Muscle of arm (tissue), 12 donors: Measurements from ENCODE around the gene DSCAML1. TPM values are rescaled to one million over a fixed set of nuclear protein-coding genes. Genes with fewer than 3 reads are reported as not detected.

ENCODE experiments used
- DNase-seq: peaks from one replicate; pipeline ENCODE4 v3.0.0-alpha.2; 2013
- polyA plus RNA-seq, 12 donors: library from polyadenylated mRNA; unstranded; fragments of 120-200 nt; gene quantifications; one replicate each; pipeline ENCODE4 v1.2.1, GENCODE V29; 2013; ENCODE audit not compliant: insufficient read length in 12 of 12

The DSCAML1 gene
- polyA plus RNA-seq, 12 donors = 0.27 to 2.4 (median 0.68) TPM; not detected in 2

DNA sequence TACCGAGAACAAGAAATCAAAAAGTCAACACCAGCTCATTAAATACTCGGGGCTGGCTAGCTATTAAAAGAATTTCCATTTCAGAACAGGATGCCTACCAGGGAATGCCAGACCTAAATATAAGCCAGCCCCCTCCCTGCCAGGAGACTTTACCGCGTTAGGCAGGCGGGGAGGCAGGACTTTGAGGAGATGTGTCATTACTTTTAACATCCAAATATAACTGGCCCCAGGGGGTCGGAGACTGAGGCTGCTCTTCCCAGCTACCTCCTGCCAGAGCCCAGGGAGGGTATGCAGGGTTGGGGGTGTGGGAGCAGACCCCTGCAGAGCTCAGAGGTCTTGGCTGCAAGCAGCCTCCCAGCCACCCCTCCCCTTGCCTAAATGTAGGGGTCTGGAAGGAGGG is 183.5 kb downstream of the DSCAML1 start:
- DNase-seq = no peak

DNA sequence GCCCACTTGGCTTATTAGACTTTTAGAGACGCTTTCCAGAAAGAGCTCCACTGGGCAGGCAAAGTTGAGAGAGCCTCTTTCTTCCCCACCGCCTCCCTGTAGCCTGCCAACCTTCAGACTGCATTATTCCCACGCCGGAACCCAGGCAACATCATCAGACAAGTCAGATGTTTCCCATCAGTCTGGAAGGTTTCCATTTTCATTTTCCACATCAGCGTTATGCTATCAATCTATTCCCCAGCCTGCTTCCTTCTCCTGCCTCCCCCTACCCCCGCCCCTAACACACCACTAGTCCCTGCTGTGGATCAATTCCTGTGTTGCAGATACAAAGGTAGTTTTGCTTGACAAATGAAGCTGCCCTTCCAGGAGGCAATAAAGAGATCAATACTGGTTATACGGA is 184.8 kb downstream of the DSCAML1 start:
- DNase-seq = peak; percentile 45

DNA sequence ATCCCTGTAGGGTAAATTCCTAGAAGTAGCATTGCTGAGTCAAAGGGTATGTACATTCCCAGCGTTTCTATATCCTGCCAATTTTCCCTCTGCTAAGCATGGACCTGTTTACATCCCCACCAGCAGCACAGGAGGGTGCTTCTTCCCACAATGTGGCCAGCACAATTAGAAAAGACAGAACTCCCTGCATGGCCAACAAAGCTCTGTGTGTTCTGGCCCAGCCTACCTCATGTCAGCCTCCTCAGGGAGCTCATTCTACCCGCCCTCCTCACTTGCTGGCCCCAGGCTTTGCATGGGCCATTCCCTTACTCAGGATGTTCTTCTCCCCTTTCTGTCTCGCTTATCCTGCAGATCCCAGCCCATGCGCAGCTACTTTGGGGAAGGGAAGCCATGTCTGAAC is 186.1 kb downstream of the DSCAML1 start:
- DNase-seq = no peak

DNA sequence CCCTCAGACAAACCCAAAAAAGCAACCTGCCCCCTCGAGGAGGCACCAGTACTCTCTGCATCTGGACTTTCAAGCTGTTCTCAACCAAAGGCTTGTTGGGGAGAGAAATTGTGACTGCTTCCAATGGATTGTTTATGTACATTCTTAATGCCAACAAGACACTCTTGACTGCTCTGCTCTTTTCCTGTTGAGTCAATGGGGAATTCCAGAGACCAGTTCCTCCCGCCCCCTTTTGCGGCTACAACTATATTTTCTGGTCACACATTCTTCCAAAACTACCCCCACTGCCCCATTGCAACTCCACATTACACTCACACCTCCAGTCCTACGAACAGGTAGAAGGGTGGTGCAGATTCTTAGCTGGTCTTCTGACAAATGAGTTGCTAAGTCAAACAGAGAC is 187.0 kb downstream of the DSCAML1 start:
- no peak for DNase-seq

DNA sequence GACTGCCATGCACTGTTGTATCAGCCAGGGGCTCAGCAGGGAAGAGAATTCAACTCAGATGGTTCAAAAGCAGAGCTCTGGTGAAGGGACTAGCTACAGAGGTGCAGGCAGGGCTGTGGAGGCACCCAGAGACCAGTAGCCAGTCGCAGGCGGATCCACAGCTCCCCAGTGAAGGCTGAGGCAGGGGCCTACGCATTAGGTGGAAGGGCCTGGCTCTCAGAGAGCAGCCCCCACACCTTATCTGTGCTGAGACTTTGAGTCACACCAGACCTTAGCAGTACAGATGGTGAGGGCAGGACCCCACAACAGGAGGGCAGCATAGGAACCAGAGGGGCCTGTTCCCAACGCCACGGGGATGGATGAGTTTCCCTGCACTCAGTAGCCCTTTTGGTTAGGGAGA is 189.6 kb downstream of the DSCAML1 start:
- no peak for DNase-seq

DNA sequence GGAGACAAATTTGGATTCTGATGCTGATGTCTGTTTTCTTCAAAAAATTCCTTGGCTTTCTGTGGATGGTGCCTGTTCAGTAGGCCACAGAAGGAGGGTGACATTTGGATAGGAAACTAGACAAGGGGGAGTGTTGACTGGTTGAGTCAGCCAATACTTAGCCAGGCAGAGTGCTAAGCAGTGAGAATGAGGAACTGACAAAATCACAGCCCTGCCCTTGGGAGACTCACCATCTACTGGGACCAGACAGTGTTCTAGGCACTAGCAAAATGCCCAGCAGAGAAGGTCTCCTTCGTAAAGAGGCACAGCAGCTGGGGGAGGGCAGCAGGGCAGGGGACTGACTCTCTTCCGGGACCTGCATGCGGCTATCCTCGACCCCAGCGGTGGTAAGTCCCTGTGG is 190.2 kb downstream of the DSCAML1 start:
- no peak for DNase-seq

DNA sequence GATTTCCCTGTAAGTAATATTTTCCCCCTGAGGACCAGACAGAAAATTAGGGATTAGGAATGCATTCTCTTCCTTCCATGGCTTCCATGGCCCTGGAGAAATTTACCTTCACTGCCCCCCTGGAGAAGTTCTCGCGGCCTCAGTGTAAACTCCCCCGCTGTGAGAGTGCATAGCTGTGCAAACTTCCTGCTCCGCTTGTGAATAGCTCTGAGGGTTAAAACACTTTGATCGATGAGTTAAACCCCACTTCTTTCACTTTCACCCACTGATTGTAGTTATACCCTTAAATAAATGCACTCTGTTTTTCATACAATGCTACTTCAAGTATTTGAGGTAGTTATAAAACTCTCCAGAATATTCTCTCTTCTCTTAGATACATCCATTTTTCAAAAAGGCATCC is 190.8 kb downstream of the DSCAML1 start:
- DNase-seq = no peak

DNA sequence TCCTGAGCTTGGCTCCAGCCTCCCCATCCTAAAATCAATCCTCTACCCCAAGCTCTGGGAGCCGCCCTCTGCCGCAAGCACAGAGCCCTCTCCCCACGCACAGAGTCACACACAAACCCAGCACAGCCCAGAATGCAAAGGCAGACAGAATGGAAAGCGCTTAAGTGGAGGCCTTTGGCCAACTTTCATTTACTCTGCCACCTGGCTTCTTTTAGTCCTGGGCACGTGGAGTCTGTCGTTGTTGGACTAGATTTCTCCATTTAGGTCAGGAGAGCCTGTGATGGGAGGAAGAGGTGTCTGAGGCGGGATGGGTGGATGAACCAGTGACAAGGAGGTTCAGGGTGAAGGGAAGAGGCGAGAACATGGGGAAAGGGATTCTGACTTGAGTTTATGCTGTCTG is 191.7 kb downstream of the DSCAML1 start:
- DNase-seq = no peak

DNA sequence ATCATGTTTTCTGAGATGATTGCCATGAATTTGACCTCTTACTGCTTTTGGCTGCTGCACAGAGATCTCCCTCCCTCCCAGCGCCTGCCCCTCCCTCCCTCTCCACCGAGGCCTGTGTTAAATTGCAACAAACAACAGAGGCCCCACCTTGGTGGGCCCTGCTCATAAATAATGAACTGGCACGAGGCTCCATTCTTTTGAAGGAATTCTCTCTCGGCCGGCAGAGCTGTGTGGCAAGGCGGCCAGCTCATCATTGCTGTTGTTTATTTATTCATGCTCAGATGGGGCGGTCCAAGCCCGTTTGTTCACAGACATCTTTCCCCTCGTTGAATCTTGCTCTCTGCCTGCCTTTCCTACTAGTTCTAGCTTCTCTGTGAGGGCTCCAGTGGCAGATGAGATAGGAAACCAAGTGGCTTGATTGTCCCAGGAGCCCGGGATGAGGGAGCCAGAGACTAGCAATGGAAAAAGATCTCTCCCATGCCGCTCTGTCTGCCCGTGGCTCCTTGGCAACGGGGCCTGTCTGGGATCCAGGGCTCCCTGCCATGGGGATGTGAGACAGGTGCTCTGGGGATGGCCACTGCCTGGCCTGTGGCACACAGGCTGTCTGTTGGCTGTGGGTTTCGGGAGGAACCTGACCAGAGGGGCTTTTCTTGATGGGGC is 192.6 kb downstream of the DSCAML1 start:
- no peak for DNase-seq

DNA sequence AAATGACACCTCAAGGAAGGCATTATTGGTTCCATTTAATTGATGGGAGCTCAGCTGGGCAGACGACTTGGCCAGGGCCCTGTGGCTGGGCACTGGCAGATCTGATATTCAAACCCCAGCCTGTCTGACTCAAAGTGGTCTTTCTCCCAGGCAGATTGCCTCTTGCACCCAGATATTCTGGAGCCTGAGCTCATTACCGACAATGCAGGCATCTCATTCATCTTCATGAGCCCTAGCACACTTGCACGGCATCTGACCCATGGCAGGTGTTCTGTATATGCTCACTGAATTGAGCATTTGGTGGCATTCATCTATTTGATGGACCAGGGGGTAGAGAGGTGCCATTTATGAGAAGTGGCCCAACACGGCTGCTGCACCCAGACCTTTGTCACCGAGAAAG is 193.1 kb downstream of the DSCAML1 start:
- DNase-seq = no peak

DNA sequence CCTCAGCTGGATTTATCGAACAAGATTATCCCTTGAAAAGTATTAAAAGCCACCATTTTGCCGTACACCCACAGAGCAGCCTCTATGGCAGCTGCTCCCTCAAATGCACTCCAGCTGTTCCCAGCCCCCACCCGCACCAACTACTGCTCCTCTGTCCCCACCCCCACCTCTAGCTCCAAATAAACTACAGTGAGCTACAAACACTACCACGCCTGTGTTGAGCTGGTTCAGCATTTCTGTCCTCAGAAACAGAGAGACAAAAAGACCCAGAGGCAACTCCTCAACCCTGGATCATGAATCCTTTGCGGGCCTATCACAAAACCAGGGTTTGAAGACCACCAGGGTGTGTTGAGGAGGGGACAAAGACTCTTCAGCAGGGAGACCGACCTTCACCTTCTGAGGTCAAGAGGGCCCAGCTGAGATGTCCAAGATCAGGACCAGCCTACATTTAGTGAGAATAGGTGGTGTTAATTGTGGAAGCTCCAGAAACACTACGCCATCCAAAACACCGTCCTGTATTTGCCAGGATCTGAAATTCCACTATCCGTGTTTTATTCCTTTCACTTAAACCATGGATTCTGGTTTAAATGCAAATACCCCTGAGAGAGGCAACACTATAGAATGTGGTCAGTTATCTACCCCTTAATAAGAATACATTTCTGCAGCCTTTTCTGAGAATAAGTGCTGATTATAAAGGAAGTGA is 195.9 kb downstream of the DSCAML1 start:
- DNase-seq = no peak

DNA sequence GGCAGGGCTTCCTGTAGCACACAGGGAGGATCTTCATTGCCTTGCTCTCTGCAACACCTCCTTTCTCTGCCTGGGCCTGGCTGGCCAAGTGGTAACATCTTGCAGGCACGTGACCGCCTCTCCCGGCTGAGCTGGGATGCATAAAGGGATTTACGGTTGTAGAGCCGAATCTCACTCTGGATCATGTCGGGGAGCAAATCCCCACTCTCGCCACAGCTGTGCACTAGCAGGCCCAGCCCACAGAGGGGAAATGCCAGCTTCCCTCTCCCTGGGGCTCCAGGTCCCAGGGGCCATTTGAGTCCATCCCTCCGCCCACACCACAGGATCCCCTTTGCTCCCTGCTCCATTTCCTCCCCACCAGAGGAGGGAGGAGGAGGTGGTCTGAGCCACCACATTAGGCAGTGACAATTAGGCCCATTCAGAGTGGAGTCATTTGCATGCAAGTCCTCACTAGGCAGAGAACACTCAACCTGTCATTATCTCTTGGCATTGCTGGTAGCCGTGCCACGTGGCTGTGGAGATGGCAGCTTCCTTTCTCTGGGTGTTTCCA is 196.7 kb downstream of the DSCAML1 start:
- DNase-seq = no peak

DNA sequence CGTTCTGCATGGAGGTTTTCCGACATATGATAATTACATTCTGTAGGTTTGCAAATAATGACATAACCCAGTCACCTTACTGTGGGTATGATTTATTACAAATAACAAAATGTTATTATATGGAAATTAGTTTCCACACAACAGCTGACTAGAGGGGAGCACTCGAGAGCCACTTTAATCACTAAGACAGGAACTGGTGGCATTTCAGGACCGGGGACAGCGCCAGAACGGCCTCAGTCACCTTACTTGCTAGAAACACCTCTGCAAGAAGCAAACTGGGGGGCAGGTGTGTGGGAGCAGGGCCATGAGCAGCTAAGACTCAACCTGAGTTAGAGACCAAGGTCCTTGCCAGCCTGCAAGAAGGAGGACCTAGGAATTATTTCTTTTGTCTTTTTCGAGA is 199.9 kb downstream of the DSCAML1 start:
- peak; percentile 46 for DNase-seq

DNA sequence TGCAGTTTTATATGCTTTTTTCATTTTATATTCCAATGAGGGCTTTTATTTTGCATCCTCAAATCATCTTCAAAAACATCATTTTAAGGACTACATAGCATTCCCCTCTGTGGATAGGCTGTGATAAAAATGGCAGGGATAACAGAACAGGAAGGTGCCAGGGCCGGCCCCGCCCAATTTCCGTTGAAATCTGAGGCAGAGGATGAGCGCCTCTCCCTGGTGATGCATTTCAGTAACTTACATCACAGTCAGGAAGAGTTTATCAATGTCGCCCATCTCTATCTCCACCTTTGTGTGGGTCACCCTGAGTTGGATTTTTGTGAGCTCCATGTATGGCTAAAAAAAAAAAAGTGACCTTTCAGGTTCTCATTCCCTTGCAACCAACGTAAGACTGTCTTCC is 201.6 kb downstream of the DSCAML1 start:
- no peak for DNase-seq

DNA sequence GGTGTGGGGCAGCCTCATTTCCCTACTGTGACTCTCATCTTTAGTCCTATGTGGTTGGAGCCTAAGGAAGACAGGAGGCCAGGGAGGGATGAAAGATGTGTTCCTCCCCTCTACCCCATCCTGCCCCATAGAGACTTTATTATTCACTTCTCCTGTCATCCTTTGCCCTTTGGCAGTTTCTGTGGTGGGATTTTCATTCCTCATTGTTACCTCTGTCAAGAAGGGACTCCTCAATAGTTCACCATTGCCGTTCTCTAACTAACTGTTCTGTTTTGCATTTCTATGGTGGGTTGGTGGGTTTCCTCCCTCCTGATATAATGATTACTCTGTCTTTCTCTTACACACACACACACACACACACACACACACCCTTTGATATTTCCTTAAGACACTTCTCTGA is 202.3 kb downstream of the DSCAML1 start:
- DNase-seq = no peak

DNA sequence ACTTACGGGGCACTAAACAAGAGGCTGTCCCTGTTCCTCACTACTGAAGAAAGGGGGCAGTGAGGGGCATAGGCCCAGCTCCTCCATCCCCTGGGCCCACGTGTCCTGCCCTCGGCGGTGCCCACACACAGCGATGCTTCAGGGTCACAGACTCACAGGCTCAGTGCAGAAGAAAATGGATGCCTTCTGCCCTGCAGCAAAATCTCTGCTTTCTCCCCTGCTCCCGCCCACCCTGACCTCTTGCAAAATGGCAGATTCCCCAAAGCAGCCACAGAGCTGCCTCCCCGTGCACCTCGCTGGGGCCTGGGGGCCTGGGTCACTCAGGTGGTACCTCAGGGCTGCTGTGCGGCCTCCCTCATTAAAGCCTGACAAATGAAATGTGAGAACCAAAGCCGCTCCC is 204.0 kb downstream of the DSCAML1 start:
- DNase-seq = no peak

DNA sequence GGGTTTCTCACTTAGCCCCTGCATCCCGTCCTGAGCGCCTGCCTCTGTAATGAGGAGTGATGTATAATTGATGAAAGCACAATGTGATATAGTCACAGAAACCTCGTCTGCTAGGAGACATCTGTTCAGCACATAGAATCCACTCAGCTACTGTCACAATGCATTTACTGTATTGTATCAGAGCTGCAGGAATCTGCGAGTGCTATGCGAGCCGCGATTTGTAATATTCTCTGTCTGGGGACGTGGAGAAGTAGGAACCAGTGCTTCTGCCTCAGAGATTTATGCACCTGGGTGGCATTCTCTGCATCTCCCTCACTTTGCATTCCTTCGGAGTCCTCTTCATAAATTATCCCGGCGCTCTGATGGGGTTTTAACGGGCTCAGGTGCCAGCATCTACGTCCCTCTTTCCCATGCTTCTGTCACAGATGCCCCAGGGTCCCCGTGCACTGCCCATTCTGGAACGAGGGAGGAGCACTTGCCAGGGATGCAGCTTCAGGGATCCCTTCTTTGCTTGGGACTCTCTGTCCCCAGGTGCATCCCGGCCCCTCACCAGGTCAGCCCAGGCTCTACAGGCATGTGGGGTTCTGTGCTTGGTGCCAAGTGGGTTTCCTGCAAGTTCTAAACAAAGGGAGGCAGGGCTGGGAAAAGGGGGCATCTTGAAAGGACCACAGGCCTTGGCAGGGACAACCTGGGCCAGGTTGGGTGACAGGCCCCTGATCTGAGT is 205.5 kb downstream of the DSCAML1 start:
- DNase-seq = no peak

DNA sequence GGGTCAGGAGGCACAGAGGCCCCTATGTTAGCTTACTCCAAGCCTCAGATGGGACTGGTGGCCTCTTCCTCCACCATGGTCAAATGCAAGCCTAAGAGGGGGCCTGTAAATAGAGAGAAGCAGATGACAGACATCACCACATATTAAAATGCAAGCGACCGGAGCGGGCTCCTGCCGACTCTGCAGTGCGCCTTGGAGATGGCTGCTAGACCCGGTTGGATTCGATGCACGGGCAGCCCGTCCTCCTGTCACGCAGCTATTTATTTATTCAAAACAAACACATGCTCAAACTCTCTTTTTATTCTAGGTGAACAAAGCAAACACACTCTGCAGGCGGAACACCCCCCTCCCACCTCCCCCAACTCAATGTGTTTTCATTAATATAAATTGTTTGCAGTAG is 208.0 kb downstream of the DSCAML1 start:
- DNase-seq = no peak

DNA sequence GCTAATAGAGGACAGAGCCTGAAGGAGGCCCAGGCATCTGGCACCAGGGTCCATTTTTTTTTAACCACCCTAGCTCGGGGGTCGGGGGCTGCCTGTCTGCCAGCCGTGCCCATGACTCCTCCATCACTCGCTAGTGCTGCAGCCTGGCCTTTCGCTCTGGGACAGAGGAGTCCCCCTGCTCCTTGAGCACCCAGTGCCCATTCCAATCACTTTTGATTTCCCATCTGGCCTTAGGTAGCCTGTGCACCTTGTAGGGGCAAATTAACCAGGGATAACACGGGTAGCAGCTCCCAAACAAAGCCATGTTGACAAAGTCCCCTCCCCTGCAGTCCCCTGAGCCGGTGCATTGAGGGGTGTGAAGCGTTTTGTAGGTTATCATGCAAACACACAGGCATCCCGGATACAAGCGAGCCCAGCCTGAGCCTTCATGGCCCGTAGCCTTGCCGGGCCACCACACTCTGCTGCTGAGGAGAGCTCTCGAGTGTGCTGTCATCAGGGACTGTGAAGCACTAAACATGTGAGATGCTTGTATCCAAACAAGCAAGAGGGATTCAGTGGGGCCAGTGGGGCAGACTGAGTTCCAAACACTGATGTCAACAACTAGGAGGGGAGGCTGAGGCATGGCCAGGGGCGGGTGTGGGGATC is 208.7 kb downstream of the DSCAML1 start:
- DNase-seq = no peak

DNA sequence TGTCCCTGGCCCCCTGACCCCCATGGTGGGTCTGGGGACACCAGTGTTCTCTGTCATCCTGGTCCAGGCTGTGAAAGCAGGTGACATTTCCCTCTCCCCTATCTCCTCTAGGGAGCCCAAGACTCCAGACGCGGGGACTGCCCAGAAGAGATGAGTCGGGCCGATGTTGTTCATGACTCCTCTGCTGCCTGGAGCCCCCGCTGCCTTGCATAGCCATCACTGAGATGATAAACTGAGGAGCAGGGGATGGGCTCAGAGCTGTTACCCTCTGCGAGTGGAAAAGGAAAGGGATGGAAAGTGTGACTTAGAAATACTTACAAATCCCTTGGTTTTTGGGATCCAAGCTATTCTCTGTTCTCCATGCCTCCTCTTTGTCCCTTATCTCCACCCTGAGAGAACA is 209.6 kb downstream of the DSCAML1 start:
- no peak for DNase-seq

DNA sequence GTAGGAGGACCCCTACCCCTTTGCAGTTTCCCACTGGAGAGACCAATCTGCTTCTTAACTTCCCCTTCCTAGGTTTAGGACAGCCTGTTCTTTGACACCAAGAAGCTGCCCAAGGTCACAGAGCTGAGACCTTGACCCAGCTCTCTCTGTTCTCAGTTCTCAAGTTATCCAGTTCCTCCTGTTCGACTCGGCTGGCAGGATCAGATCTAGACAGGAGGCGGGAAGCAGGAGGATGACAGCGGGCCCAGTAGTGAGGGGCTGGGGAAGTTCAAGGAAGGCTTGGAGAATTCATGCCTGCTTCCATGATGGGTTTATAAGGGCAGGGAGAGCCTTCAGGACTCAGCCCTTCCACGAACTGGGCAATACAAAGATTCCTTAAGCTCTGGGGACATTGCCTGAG is 210.6 kb downstream of the DSCAML1 start:
- DNase-seq = no peak

DNA sequence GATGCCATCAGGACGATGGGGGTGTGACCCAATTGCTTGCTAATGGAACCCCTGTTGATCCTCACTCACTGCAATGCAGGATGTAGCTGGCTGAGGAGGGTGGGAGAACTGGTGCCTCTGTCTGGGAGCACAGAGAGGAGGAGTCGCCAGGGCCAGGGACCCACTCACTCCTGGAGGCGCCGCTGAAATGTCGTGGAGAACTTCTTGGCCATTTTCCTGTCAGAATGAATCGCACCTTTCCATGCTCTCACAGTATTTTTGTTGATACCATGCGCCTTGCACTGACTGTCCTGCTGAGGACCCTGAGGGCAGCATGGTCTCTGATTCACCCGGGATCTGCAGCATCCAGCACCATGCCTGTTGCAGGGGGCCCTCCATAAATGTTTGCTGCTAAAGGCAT is 211.4 kb downstream of the DSCAML1 start:
- no peak for DNase-seq
